ENCODE results near the gene MARK2. TPM values are rescaled to one million over a fixed set of nuclear protein-coding genes. Genes with fewer than 3 reads are reported as not detected.
"Not testable (repeated sequence)": the region's sequence is repeated elsewhere in the genome, so short reads cannot be mapped to it uniquely, and the experiment has no call there.

MARK2 gene
- total RNA-seq, 1 donor from 2014 or later, result 31.8 TPM

- TF ChIP-seq CTCF (IDR thresholded peaks at IDR 0.05), result no peak
- H3K4me1 Mint-ChIP-seq (ENCODE audit: unreplicated experiment), result peaks cover 19% of the 10 kb centered on the region
- H3K9me3 Mint-ChIP-seq (ENCODE audit: unreplicated experiment), result no peaks in the 10 kb centered on the region
- DNase-seq (ENCODE audit: extremely low spot score, unreplicated experiment), result no peak
- peak overlapping the region; percentile 31 for H3K27ac Mint-ChIP-seq (ENCODE audit: unreplicated experiment)
- no peaks in the 10 kb centered on the region for H3K27me3 Mint-ChIP-seq (ENCODE audit: unreplicated experiment)
- H3K4me3 Mint-ChIP-seq (ENCODE audit: unreplicated experiment), result no peak overlapping the region
- peaks cover 10% of the 10 kb centered on the region for H3K36me3 Mint-ChIP-seq (ENCODE audit: unreplicated experiment)
Observed at GRCh38 chr11:63858628-63859550, 20.0 kb downstream of the MARK2 start.

DNA sequence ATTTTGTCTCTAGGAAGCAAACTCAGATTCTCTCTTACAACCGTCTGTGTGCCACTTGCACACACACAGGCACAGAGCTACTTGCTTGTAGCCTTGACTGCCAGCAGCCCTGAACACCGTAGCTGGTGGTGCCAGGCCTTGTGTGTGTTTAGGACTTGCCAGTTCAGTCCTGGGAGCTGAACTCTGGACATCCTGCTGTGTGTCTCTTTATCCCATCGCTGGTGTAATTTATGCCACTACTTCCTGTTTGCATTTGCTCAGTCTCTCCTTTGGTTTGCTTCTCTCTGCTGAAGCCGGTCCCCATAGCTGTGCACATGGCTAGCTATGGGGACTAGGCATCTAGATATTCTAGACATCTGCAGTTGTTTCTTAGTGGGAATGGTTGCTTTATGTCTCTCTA, 24.0 kb downstream of the MARK2 start:
- Mint-ChIP-seq H3K4me1 (ENCODE audit: unreplicated experiment) (peaks cover 28% of the 10 kb centered on the region), H3K4me3 (ENCODE audit: unreplicated experiment) (no peak overlapping the region), H3K27ac (ENCODE audit: unreplicated experiment) (peak overlapping the region; percentile 83), H3K27me3 (ENCODE audit: unreplicated experiment) (no peaks in the 10 kb centered on the region), H3K36me3 (ENCODE audit: unreplicated experiment) (peaks cover 7% of the 10 kb centered on the region), H3K9me3 (ENCODE audit: unreplicated experiment) (no peaks in the 10 kb centered on the region)
- DNase-seq (ENCODE audit: extremely low spot score, unreplicated experiment), result no peak
- no peak for TF ChIP-seq CTCF (IDR thresholded peaks at IDR 0.05)

DNA sequence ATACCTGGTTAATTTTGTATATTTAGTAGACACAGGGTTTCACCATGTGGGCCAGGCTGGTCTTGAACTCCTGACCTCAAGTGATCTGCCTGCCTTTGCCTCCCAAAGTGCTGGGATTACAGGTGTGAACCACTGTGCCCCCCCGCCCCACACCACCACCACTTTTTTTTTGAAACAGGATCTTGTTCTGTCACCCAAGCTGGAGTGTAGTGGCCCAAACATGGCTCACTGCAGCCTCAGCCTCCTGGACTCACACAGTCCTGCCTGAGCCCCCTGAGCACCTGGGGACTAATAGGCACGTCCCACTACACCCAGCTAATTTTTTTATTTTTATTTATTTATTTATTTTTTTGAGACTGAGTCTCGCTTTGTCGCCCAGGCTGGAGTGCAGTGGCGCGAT, 24.7 kb downstream of the MARK2 start:
- DNase-seq (ENCODE audit: extremely low spot score, unreplicated experiment); H3K4me3 Mint-ChIP-seq (ENCODE audit: unreplicated experiment); H3K9me3 Mint-ChIP-seq (ENCODE audit: unreplicated experiment); H3K27ac Mint-ChIP-seq (ENCODE audit: unreplicated experiment); H3K36me3 Mint-ChIP-seq (ENCODE audit: unreplicated experiment); H3K27me3 Mint-ChIP-seq (ENCODE audit: unreplicated experiment): not testable (repeated sequence)
- peaks cover 27% of the 10 kb centered on the region for H3K4me1 Mint-ChIP-seq (ENCODE audit: unreplicated experiment)

- no peaks in the 10 kb centered on the region for H3K9me3 Mint-ChIP-seq (ENCODE audit: unreplicated experiment)
- H3K27me3 Mint-ChIP-seq (ENCODE audit: unreplicated experiment), result no peaks in the 10 kb centered on the region
- no peak overlapping the region for H3K4me3 Mint-ChIP-seq (ENCODE audit: unreplicated experiment)
- no peak overlapping the region for H3K27ac Mint-ChIP-seq (ENCODE audit: unreplicated experiment)
- peaks cover 5% of the 10 kb centered on the region for H3K36me3 Mint-ChIP-seq (ENCODE audit: unreplicated experiment)
- no peak for TF ChIP-seq CTCF (IDR thresholded peaks at IDR 0.05)
- no peak for DNase-seq (ENCODE audit: extremely low spot score, unreplicated experiment)
- peaks cover 42% of the 10 kb centered on the region for H3K4me1 Mint-ChIP-seq (ENCODE audit: unreplicated experiment)
Observed at GRCh38 chr11:63866211-63866610, 27.3 kb downstream of the MARK2 start.

- TF ChIP-seq CTCF (IDR thresholded peaks at IDR 0.05), result no peak
- no peak overlapping the region for H3K27ac Mint-ChIP-seq (ENCODE audit: unreplicated experiment)
- no peak for DNase-seq (ENCODE audit: extremely low spot score, unreplicated experiment)
- H3K36me3 Mint-ChIP-seq (ENCODE audit: unreplicated experiment), result peaks cover 5% of the 10 kb centered on the region
- H3K4me3 Mint-ChIP-seq (ENCODE audit: unreplicated experiment), result no peak overlapping the region
- H3K4me1 Mint-ChIP-seq (ENCODE audit: unreplicated experiment), result peaks cover 49% of the 10 kb centered on the region
- no peaks in the 10 kb centered on the region for H3K27me3 Mint-ChIP-seq (ENCODE audit: unreplicated experiment)
- no peaks in the 10 kb centered on the region for H3K9me3 Mint-ChIP-seq (ENCODE audit: unreplicated experiment)
Observed at GRCh38 chr11:63867511-63867910, 28.6 kb downstream of the MARK2 start.

Data from osteocyte (in vitro differentiated cells).